Smooth muscle cell (in vitro differentiated cells): ENCODE results near the gene PARD3B. TPM values are rescaled to one million over a fixed set of nuclear protein-coding genes. Genes with fewer than 3 reads are reported as not detected.

ENCODE experiments used
- DNase-seq: peaks from one replicate; lab custom pipeline; 2025; ENCODE audit not compliant: unreplicated experiment; lab: John Stamatoyannopoulos, UW
- H2AFZ ChIP-seq: fragments of 200-600 bp; sonication (generic); 2 replicates; pipeline ENCODE4 v1.6.0; 2016; ENCODE audit warnings: antibody characterized with exemption, low read depth, mild to moderate bottlenecking
- H3F3A ChIP-seq: fragments of 200-600 bp; sonication (generic); 2 replicates; pipeline ENCODE4 v1.6.0; 2017; ENCODE audit warnings: antibody characterized with exemption, low read depth
- H3K27ac ChIP-seq: fragments of 200-600 bp; sonication (generic); 2 replicates; pipeline ENCODE4 v1.5.1; 2016; ENCODE audit warnings: low read depth, mild to moderate bottlenecking
- H3K27me3 ChIP-seq: fragments of 200-600 bp; sonication (generic); 2 replicates; pipeline ENCODE4 v1.6.1; 2016; ENCODE audit warnings: low read depth, mild to moderate bottlenecking
- H3K36me3 ChIP-seq: fragments of 200-600 bp; sonication (generic); 2 replicates; pipeline ENCODE4 v1.5.1; 2016; ENCODE audit warnings: low read depth
- H3K4me1 ChIP-seq: fragments of 200-600 bp; sonication (generic); 2 replicates; pipeline ENCODE4 v1.5.1; 2016; ENCODE audit warnings: low read depth
- H3K4me2 ChIP-seq: fragments of 200-600 bp; sonication (generic); 2 replicates; pipeline ENCODE4 v1.6.0; 2016; ENCODE audit warnings: mild to moderate bottlenecking
- H3K4me3 ChIP-seq: fragments of 200-600 bp; sonication (generic); 2 replicates; pipeline ENCODE4 v1.5.1; 2016; ENCODE audit warnings: mild to moderate bottlenecking
- H3K79me2 ChIP-seq: fragments of 200-600 bp; sonication (generic); 2 replicates; pipeline ENCODE4 v1.6.0; 2016; ENCODE audit warnings: low read depth, mild to moderate bottlenecking
- H3K9ac ChIP-seq: fragments of 200-600 bp; sonication (generic); 2 replicates; pipeline ENCODE4 v1.6.0; 2016; ENCODE audit warnings: low read depth
- H3K9me3 ChIP-seq: fragments of 200-600 bp; sonication (generic); replicated peaks from 2 replicates; pipeline ENCODE4 v1.5.1; 2016; ENCODE audit warnings: low read depth
- H4K20me1 ChIP-seq: fragments of 200-600 bp; sonication (generic); 2 replicates; pipeline ENCODE4 v1.6.0; 2016; ENCODE audit warnings: low read depth
- WGBS: methylation state at CpG from one replicate; pipeline ENCODE4 v1.1.7; 2016; ENCODE audit warnings: low lambda C conversion rate; 5-methylcytosine and 5-hydroxymethylcytosine counted together
- polyA plus RNA-seq: library from polyadenylated mRNA; unstranded; fragments of >200 nt; fragmentation: Nextera tagmentation; extraction: Ambion mirVana; gene quantifications from 2 replicates; pipeline ENCODE4 v1.2.1, GENCODE V29; 2016
- total RNA-seq: library from RNA; depleted of rRNA; stranded (reverse); fragments of >200 nt; gene quantifications from 2 replicates; pipeline ENCODE4 v1.2.3, GENCODE V29; 2014
- TF ChIP-seq, protein P1 (sequence below): fragments of 200-600 bp; sonication (generic); IDR thresholded peaks from 2 replicates; pipeline ENCODE4 v1.5.1; 2017; ENCODE audit warnings: borderline replicate concordance, mild to moderate bottlenecking, antibody characterized with exemption; ENCODE audit not compliant: insufficient read depth, poor library complexity, severe bottlenecking

Gene PARD3B
- total and polyA plus RNA-seq, 2 experiments from 2014 or later, result 3.3 to 12.2 TPM

DNA sequence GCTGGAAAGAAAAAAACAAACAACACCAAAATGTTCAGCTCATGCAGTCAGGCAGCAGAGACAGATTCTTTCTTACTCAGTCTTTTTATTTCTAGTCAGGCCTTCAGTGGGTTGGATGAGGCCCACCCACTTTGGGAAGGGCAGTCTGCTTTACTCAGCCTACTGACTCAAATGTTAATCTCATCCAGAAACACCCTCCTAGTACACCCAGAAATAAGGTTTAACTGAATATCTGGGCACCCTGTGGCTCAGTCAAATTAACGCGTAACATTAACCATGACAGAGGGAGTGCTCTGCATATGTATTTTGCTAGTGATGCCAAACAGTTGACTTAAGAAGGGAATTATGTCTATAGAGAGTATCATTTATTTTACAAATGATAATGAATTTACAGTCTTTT is 401.6 kb downstream of the PARD3B start:
- 100% methylated on average over 2 of the region's 2 CpGs for whole genome bisulfite sequencing
- no peak for DNase-seq
- Histone ChIP-seq H3K27ac (no peak overlapping the region), H3K4me3 (no peak overlapping the region), H3K79me2 (no peaks in the 10 kb centered on the region), H2AFZ (no peak overlapping the region), H3K9ac (no peak overlapping the region), H3K4me1 (no peaks in the 10 kb centered on the region), H3K36me3 (no peaks in the 10 kb centered on the region), H4K20me1 (no peaks in the 10 kb centered on the region), H3K27me3 (no peaks in the 10 kb centered on the region), H3F3A (no peaks in the 10 kb centered on the region), H3K4me2 (no peak overlapping the region), H3K9me3 (no peaks in the 10 kb centered on the region)
- TF ChIP-seq, protein P1, sequence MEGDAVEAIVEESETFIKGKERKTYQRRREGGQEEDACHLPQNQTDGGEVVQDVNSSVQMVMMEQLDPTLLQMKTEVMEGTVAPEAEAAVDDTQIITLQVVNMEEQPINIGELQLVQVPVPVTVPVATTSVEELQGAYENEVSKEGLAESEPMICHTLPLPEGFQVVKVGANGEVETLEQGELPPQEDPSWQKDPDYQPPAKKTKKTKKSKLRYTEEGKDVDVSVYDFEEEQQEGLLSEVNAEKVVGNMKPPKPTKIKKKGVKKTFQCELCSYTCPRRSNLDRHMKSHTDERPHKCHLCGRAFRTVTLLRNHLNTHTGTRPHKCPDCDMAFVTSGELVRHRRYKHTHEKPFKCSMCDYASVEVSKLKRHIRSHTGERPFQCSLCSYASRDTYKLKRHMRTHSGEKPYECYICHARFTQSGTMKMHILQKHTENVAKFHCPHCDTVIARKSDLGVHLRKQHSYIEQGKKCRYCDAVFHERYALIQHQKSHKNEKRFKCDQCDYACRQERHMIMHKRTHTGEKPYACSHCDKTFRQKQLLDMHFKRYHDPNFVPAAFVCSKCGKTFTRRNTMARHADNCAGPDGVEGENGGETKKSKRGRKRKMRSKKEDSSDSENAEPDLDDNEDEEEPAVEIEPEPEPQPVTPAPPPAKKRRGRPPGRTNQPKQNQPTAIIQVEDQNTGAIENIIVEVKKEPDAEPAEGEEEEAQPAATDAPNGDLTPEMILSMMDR, result no peak

DNA sequence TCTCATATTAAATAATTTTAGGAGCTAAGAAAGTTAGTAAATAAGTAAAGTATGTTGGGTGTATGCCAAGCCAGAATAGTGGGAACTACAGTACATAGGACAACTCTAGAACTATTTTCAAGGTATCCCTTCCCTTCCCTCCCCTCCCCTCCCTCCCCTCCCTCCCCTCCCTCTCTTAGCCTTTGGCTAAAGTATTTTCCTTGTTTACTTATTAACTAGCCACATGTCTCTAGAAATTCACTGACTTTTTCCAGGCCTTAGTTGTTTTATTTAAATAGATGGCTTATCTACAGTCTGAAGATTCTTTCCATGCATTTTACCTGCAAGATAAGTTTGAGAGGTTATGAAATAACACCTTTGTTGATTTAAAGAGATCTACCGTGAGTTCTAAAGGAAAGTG is 402.1 kb downstream of the PARD3B start:
- no peak overlapping the region for H3K9ac ChIP-seq
- TF ChIP-seq, protein P1, result no peak
- H3K4me3 ChIP-seq, result no peak overlapping the region
- no peak overlapping the region for H3K27ac ChIP-seq
- no peaks in the 10 kb centered on the region for H3F3A ChIP-seq
- H3K36me3 ChIP-seq, result no peaks in the 10 kb centered on the region
- no peak overlapping the region for H3K4me2 ChIP-seq
- no peak overlapping the region for H2AFZ ChIP-seq
- H3K27me3 ChIP-seq, result no peaks in the 10 kb centered on the region
- DNase-seq, result no peak
- 67% methylated on average over 1 of the region's 1 CpG for WGBS
- H3K9me3 ChIP-seq, result no peaks in the 10 kb centered on the region
- H3K79me2 ChIP-seq, result no peaks in the 10 kb centered on the region
- no peaks in the 10 kb centered on the region for H3K4me1 ChIP-seq
- H4K20me1 ChIP-seq, result no peaks in the 10 kb centered on the region

DNA sequence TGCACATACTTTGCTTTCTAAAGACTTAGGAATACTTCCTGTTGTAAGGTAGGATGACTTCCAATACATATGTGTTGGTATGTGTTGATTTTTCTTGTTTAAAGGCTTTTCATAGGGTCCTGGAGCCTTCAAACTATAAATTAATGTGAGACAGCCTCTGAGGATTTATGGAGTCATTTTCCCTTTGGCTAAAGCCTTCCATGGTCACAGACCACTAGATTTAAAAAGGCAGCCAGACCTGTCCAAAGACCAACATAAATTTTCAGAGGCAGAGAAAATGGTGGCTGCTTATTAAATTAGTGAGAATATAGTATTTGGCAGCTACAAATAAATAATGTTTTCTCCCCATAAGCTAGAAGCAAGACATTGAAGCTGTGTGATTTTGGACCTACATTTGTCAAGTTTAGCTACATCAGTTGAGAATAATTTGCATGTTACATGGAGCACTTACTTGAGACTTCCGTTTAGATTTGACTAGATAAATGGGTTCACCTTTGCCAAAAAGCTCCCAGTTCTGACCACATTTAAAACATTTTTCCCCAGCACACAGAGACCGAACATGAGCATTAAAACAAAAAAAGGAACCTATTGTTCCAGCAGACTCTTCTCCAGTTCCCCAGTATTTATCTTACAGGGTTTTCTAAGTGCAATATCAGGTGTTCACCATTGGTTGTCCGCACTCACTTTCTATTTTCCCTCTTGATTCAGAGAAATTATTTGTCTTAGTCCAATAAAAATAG is 402.9 kb downstream of the PARD3B start:
- Histone ChIP-seq H3K4me1 (no peaks in the 10 kb centered on the region), H3K9me3 (no peaks in the 10 kb centered on the region), H3K27me3 (no peaks in the 10 kb centered on the region), H4K20me1 (no peaks in the 10 kb centered on the region), H3K4me3 (no peak overlapping the region), H3K27ac (no peak overlapping the region), H3K36me3 (no peaks in the 10 kb centered on the region), H3K4me2 (no peak overlapping the region), H3K79me2 (no peaks in the 10 kb centered on the region), H3K9ac (no peak overlapping the region), H2AFZ (no peak overlapping the region), H3F3A (no peaks in the 10 kb centered on the region)
- DNase-seq, result no peak
- 87% methylated on average over 3 of the region's 3 CpGs for WGBS
- TF ChIP-seq, protein P1, result no peak

- no peaks in the 10 kb centered on the region for H3K79me2 ChIP-seq
- H3K36me3 ChIP-seq, result no peaks in the 10 kb centered on the region
- H3K4me2 ChIP-seq, result no peak overlapping the region
- H3K9me3 ChIP-seq, result no peaks in the 10 kb centered on the region
- no peak overlapping the region for H3K27ac ChIP-seq
- no peaks in the 10 kb centered on the region for H3K4me1 ChIP-seq
- DNase-seq, result no peak
- no peaks in the 10 kb centered on the region for H3F3A ChIP-seq
- no peak overlapping the region for H3K4me3 ChIP-seq
- TF ChIP-seq, protein P1, result no peak
- H3K27me3 ChIP-seq, result no peaks in the 10 kb centered on the region
- no peak overlapping the region for H2AFZ ChIP-seq
- WGBS, result 97% methylated on average over 1 of the region's 1 CpG
- no peaks in the 10 kb centered on the region for H4K20me1 ChIP-seq
- no peak overlapping the region for H3K9ac ChIP-seq
Observed at GRCh38 chr2:204948822-204949221, 403.5 kb downstream of the PARD3B start.
